NCI-H69 (cell line): ENCODE data around the gene TMC6.
A peak's percentile ranks its signal among the peaks of the same experiment; 100 is the strongest.

ENCODE experiments used
- DNase-seq: peaks from one replicate; lab custom pipeline; 2025; lab: John Stamatoyannopoulos, UW

The TMC6 gene, protein sequence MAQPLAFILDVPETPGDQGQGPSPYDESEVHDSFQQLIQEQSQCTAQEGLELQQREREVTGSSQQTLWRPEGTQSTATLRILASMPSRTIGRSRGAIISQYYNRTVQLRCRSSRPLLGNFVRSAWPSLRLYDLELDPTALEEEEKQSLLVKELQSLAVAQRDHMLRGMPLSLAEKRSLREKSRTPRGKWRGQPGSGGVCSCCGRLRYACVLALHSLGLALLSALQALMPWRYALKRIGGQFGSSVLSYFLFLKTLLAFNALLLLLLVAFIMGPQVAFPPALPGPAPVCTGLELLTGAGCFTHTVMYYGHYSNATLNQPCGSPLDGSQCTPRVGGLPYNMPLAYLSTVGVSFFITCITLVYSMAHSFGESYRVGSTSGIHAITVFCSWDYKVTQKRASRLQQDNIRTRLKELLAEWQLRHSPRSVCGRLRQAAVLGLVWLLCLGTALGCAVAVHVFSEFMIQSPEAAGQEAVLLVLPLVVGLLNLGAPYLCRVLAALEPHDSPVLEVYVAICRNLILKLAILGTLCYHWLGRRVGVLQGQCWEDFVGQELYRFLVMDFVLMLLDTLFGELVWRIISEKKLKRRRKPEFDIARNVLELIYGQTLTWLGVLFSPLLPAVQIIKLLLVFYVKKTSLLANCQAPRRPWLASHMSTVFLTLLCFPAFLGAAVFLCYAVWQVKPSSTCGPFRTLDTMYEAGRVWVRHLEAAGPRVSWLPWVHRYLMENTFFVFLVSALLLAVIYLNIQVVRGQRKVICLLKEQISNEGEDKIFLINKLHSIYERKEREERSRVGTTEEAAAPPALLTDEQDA

GRCh38 chr17:78128551-78129350, at the start of gene TMC6:
TMC6 (minus strand) TSS chr17:78128755; CDS start chr17:78126832, 1,923 bp downstream.
- DNase-seq, result peak; percentile 88

DNA sequence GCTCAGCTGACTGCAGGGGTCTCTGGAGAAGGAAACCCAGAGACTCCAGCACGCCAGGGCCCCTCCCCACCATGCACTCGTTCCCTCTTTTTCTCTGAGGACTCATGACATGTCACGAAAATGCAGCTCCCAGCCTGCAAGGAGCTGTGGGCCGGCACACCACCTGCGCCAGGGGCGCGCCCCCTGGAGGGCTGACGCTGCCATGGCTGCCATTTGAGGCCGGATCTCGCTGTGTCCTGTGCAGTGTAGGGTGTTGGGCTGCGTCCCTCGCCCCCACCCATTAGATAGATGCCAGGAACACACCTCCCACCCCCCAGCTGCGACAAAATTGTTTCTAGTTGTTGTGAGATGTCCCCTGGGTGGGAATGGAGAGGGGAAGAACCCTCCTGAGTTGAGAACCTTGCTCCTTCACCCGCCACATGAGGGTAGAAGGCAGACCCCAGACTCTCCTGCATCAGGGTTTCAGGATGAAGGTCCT, 48.0 kb upstream of the TMC6 start:
- DNase-seq, result peak; percentile 70

DNA sequence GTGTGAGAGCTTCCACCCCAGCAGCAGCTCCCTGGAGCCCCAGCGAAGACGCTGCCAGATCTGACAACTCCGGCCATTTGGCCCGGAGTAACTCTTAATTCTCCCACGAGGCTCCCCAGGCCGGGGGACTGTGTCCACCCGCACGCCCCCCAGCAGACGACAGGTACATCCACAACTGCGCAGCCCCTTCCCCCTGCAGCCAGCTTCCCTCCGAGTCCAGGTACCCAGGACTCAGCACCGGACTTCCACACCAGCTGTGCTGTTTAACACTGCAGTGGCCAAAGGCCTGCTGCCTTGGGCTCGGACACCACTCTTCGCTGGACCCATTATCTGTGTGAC, 47.1 kb upstream of the TMC6 start:
- DNase-seq, result no peak

DNA sequence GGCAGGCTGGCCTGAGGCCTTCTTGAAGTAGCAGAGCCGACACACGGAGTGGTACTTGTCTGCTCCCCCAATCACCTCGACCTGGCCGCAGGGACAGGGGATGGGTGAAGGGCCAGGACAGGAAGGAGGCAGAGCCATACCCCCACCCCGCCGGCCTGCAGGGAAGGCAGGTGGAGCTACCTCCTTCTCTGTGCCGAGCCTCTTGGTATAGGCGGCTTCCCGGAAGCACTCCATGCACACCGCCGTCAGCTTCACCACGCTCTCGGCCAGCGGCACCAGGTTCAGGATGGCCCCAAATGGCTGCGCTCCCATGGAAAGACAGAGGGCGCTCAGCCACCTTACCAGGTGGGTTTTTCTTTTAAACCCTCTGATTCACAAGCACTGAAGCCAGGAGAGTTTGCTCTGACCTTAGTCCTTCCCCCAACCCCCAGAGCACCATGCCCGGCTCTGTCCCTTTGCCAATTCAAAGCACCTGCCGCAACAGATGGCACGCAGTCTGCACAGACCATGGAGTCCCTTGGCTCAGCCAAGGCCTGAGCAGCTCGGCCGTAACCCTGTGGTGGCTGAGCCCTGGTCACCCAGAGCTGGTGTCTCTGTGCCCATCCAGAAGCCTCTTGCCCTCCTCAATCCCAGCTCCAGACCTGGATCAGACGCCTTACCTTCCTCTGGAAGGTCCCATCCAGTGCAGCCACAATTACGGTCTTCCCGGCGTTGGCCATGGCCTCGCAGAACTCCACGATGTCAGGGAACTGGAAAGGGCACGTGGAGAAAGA, 46.5 kb upstream of the TMC6 start:
- peak; percentile 48 for DNase-seq

GRCh38 chr17:78174346-78174869, 45.9 kb upstream of the TMC6 start:
- DNase-seq, result no peak

- no peak for DNase-seq
Observed at GRCh38 chr17:78173097-78173715, 44.7 kb upstream of the TMC6 start.

- peak; percentile 85 for DNase-seq
Observed at GRCh38 chr17:78172249-78173051, 43.9 kb upstream of the TMC6 start.

DNA sequence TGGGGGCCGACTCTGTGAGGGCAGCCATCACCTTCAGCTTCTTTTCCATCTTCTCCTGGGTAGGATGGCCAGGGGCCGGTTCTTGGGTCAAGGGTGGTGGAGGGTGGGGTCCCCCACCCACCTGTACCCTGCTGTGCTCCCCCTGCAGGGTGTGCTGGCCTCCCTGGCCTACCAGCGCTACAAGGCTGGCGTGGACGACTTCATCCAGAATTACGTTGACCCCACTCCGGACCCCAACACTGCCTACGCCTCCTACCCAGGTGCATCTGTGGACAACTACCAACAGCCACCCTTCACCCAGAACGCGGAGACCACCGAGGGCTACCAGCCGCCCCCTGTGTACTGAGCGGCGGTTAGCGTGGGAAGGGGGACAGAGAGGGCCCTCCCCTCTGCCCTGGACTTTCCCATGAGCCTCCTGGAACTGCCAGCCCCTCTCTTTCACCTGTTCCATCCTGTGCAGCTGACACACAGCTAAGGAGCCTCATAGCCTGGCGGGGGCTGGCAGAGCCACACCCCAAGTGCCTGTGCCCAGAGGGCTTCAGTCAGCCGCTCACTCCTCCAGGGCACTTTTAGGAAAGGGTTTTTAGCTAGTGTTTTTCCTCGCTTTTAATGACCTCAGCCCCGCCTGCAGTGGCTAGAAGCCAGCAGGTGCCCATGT, 43.2 kb upstream of the TMC6 start:
- peak; percentile 85 for DNase-seq

- DNase-seq, result no peak
Observed at GRCh38 chr17:78170692-78171590, 42.4 kb upstream of the TMC6 start.

DNA sequence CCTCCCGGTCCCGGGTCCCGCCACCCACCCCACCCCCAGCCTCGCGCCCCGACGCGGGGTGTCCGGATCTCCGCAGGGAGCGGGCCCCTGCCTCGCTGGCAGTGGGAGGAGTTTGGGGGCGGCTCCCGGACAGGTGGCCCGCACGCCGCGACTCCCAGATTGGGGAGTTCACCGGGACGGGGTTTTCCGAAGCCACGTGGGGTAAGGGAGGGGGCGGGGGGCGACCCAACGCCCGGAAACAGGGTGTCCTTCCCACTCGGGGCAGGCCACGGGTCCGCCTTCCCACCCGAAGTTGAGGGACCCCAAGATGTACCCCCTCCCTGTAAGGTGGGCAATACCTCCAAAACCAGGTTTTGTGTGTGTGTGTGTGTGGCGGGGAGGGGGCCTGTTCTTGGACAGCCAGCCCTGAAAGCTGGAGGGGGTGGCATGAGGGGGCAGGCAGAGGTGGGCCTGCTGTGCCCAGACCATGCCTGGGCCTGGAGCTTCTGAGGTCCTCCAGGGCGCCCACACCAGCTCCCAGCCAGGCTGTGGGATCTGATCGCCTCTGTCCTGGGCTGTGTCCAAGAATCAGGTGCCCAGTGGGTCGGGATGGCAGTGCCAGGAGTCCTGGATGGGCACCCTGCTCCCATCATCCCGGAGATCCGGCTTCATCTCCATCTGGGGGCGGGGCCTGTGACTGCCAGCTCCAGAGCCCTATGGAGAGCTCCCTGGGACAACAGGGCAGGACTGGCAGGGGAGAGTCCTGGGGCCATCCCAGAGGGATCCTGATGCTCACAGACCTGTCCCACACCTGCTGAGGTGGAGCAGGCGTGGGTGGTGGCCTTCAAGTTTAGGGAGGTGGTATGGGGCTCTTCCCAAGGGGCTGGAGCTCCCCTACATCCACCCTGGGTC, 40.6 kb upstream of the TMC6 start:
- DNase-seq, result peak; percentile 49

GRCh38 chr17:78168242-78168902, 39.8 kb upstream of the TMC6 start, which contains the start of gene SYNGR2:
SYNGR2 (plus strand) TSS chr17:78168581; CDS start chr17:78168617, 36 bp downstream.
- peak; percentile 92 for DNase-seq

- DNase-seq, result peak; percentile 59
Observed at GRCh38 chr17:78166416-78166815, 37.9 kb upstream of the TMC6 start.

DNA sequence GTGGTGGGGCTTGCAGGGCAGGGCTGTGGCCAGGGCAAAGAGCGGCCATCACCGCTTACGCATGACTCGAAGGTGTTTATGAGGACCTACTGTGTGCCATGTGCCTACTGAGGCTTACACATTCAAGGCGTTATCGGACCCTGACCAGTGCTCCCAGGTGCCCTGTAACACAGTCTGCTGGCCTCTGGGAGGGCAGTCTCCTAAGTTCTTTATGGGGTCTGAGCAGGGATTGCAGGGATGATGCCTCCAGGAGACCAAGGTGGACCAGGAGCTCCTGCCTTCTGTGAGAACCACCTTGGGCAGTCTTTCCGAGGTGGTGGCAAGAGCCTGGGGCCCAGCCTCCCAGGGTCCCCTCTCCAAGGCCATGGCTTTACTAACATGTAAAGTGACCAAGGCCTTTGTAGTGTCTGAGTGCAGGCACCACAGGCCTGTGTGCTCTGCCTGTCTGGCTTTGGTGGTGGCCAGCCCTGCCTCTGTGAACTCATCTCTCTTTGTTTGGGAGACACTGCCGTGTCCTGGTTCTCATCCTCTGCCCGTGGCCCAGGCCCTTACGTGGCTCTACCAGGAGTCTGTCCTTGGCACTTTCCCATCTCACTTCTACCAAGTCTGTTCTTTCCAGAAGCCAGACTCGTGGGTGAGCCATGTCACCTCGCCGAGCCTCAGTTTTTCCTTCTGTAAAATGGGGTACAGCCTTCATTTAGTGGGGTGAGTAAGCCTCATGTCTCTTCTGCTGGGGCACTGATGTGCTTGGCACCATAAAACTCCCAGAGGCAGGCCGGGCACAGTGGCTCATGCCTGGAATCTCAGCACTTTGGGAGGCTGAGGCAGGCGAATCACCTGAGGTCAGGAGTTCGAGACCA, 36.4 kb upstream of the TMC6 start:
- DNase-seq, result no peak

DNA sequence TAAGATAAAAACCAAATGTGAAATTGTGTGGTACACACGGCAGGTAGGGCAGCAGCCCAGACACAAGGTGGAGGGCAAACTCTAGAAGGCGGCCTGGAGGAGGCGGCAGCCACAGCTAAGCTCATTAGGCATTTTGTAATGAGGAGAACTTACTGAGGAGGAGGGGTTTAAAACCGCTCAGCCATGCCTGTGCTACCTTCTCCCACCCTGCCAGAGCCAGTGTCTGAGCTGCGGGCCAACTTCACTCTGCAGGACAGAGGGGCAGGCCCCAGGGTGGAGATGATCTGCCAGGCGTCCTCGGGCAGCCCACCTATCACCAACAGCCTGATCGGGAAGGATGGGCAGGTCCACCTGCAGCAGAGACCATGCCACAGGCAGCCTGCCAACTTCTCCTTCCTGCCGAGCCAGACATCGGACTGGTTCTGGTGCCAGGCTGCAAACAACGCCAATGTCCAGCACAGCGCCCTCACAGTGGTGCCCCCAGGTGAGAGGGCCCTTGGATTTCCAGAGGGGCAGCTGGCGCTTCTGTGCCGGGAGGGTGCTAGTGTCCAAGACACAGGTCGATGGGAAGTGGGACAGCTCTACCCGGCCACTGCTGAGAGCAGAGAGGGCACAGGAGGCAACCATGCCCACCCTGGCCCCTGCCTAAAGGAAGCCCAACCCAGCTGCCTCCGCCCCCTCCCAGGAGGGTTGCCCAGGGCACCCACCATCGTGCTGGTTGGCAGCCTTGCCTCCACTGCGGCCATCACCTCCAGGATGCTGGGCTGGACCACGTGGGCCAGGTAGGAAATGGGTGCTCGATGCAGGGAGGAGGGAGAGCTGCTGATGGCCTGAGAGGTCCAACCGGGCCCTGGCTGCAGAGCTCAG, 35.6 kb upstream of the TMC6 start:
- DNase-seq, result no peak
